Measurements from ENCODE around the gene ZNF236.

DNA sequence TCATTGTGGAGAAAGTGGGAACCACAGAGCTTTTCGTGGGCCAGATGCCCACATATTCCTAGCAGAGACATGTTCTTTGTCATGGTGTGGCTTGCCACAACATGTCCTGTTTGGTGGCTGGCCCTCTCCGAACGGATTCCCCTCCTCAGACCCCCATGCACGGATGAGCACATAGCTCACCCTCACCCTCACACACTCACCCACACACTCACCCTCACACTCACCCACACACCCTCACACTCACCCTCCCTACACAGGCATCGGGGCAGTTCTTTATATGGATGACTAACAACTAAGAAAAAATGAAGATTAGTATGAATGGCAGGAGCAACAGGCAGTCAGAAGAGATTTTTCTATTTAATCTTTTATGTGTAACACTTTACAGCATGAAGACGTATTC, 149.9 kb downstream of the ZNF236 start:
- TF ChIP-seq, protein P1, sequence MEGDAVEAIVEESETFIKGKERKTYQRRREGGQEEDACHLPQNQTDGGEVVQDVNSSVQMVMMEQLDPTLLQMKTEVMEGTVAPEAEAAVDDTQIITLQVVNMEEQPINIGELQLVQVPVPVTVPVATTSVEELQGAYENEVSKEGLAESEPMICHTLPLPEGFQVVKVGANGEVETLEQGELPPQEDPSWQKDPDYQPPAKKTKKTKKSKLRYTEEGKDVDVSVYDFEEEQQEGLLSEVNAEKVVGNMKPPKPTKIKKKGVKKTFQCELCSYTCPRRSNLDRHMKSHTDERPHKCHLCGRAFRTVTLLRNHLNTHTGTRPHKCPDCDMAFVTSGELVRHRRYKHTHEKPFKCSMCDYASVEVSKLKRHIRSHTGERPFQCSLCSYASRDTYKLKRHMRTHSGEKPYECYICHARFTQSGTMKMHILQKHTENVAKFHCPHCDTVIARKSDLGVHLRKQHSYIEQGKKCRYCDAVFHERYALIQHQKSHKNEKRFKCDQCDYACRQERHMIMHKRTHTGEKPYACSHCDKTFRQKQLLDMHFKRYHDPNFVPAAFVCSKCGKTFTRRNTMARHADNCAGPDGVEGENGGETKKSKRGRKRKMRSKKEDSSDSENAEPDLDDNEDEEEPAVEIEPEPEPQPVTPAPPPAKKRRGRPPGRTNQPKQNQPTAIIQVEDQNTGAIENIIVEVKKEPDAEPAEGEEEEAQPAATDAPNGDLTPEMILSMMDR (IDR thresholded peaks at IDR 0.05), result no peak
- no peak for TF ChIP-seq POLR2A (IDR thresholded peaks at IDR 0.05)
